Breast epithelium (tissue), 4 donors: ENCODE data around the gene HOTAIR. TPM values are rescaled to one million over a fixed set of nuclear protein-coding genes. Genes with fewer than 3 reads are reported as not detected.

Experiments
- DNase-seq, 2 donors: peaks; one replicate each; pipeline ENCODE4 v3.0.0-alpha.2; 2019; ENCODE audit warnings: low spot score in 2 of 2
- H3K27ac ChIP-seq, 2 donors: fragments of 200-600 bp; sonication (generic) in 1 of 2; one replicate each; pipeline ENCODE4 v1.5.1; 2016 to 2019; ENCODE audit warnings: mild to moderate bottlenecking in 1 of 2
- H3K27me3 ChIP-seq, 2 donors: fragments of 200-600 bp; sonication (generic) in 1 of 2; one replicate each; pipeline versions ENCODE4 v1.5.1 to v1.6.0; 2017 to 2019; ENCODE audit warnings: control low read depth in 1 of 2, mild to moderate bottlenecking in 1 of 2
- H3K36me3 ChIP-seq: fragments of 200-600 bp; one replicate; pipeline ENCODE4 v1.5.1; 2019
- H3K4me1 ChIP-seq, 2 donors: fragments of 200-600 bp; sonication (generic); one replicate each; pipeline ENCODE4 v1.5.1; 2016 to 2019; ENCODE audit warnings: control low read depth in 1 of 2
- H3K4me3 ChIP-seq, 3 donors: fragments of 200-600 bp; sonication (generic); 1 replicate in 2 of 3; 2 replicates in 1 of 3; pipeline ENCODE4 v1.5.1; 2016 to 2019; ENCODE audit warnings: mild to moderate bottlenecking in 3 of 3, moderate library complexity in 2 of 3
- H3K9me3 ChIP-seq, 2 donors: fragments of 200-600 bp; sonication (generic) in 1 of 2; one replicate each; pipeline ENCODE4 v1.5.1; 2016 to 2019; ENCODE audit warnings: control low read depth in 1 of 2
- CTCF ChIP-seq, 3 donors: fragments of 450-650 bp; IDR thresholded peaks; one replicate each; pipeline ENCODE4 v1.5.1; 2016 to 2017; ENCODE audit warnings: antibody characterized with exemption in 3 of 3, mild to moderate bottlenecking in 3 of 3, moderate library complexity in 3 of 3
- POLR2A ChIP-seq: fragments of 450-650 bp; IDR thresholded peaks from one replicate; pipeline ENCODE4 v1.6.1; 2016; ENCODE audit warnings: antibody characterized with exemption, mild to moderate bottlenecking, moderate library complexity
- POLR2AphosphoS5 ChIP-seq, 3 donors: sonication (generic); formaldehyde crosslinking; IDR thresholded peaks; one replicate each; pipeline ENCODE4 v1.6.1; 2017; ENCODE audit warnings: antibody characterized with exemption in 3 of 3
- intact Hi-C: fragments of 100-400 bp; cut with DNase I; formaldehyde crosslinking; loops from one replicate; pipeline ENCODE4 v1.15.1; 2023; ENCODE audit warnings: low total_unique reads
- total RNA-seq, 3 donors: library from RNA; depleted of rRNA; stranded (reverse); fragments of >200 nt; gene quantifications; one replicate each; pipeline ENCODE4 v1.1.0, GENCODE V29; 2016

Gene HOTAIR
- total RNA-seq, 3 donors from 2014 or later: 0.73 to 1.3 TPM; not detected in 1

GRCh38 chr12:53930591-53931255 lies 44.0 kb downstream of the HOTAIR start:
- Histone ChIP-seq H3K4me3 (no peak overlapping the region), H3K27ac (no peak overlapping the region), H3K36me3 (no peaks in the 10 kb centered on the region), H3K4me1 (no peaks in the 10 kb centered on the region), H3K27me3 (peaks cover 5 to 98% of the 10 kb centered on the region in 2 donors), H3K9me3 (no peaks in the 10 kb centered on the region)
- intact Hi-C loops: no loop called here
- DNase-seq: no peak
- TF ChIP-seq POLR2AphosphoS5 (IDR thresholded peaks at IDR 0.05): no peak

- no peaks in the 10 kb centered on the region for H3K9me3 ChIP-seq
- H3K27ac ChIP-seq: no peak overlapping the region
- peaks cover 0 to 93% of the 10 kb centered on the region in 2 donors for H3K27me3 ChIP-seq
- no peak for DNase-seq
- no peak overlapping the region for H3K4me3 ChIP-seq
- TF ChIP-seq CTCF (IDR thresholded peaks at IDR 0.05) (no peak), POLR2AphosphoS5 (IDR thresholded peaks at IDR 0.05) (no peak), POLR2A (no peak)
- intact Hi-C loops: no loop called here
- no peaks in the 10 kb centered on the region for H3K36me3 ChIP-seq
- H3K4me1 ChIP-seq: no peaks in the 10 kb centered on the region
Measured at GRCh38 chr12:53929527-53929926, 45.2 kb downstream of the HOTAIR start.

GRCh38 chr12:53928054-53928835 lies 46.5 kb downstream of the HOTAIR start:
- DNase-seq: no peak
- TF ChIP-seq CTCF (IDR thresholded peaks at IDR 0.05) (no peak), POLR2A (no peak), POLR2AphosphoS5 (IDR thresholded peaks at IDR 0.05) (no peak)
- H3K4me1 ChIP-seq: no peaks in the 10 kb centered on the region
- intact Hi-C loops: no loop called here
- H3K27me3 ChIP-seq: peaks cover 0 to 87% of the 10 kb centered on the region in 2 donors
- H3K4me3 ChIP-seq: no peak overlapping the region
- H3K27ac ChIP-seq: no peak overlapping the region
- H3K36me3 ChIP-seq: no peaks in the 10 kb centered on the region
- no peaks in the 10 kb centered on the region for H3K9me3 ChIP-seq

GRCh38 chr12:53927220-53928029 lies 47.3 kb downstream of the HOTAIR start:
- no peaks in the 10 kb centered on the region for H3K4me1 ChIP-seq
- DNase-seq: no peak
- no peaks in the 10 kb centered on the region for H3K9me3 ChIP-seq
- H3K27ac ChIP-seq: no peak overlapping the region
- H3K27me3 ChIP-seq: peaks cover 0 to 84% of the 10 kb centered on the region in 2 donors
- H3K36me3 ChIP-seq: no peaks in the 10 kb centered on the region
- intact Hi-C loops: no loop called here
- TF ChIP-seq POLR2AphosphoS5 (IDR thresholded peaks at IDR 0.05): no peak
- TF ChIP-seq POLR2A: no peak
- no peak for TF ChIP-seq CTCF (IDR thresholded peaks at IDR 0.05)
- no peak overlapping the region for H3K4me3 ChIP-seq

GRCh38 chr12:53924521-53925405 lies 50.0 kb downstream of the HOTAIR start:
- Histone ChIP-seq H3K36me3 (no peaks in the 10 kb centered on the region), H3K4me1 (no peaks in the 10 kb centered on the region), H3K27me3 (peaks cover 0 to 58% of the 10 kb centered on the region in 2 donors), H3K4me3 (no peak overlapping the region), H3K9me3 (no peaks in the 10 kb centered on the region), H3K27ac (no peak overlapping the region)
- no peak for DNase-seq
- intact Hi-C loops: no loop called here
- TF ChIP-seq POLR2A: no peak
- no peak for TF ChIP-seq CTCF (IDR thresholded peaks at IDR 0.05)
- TF ChIP-seq POLR2AphosphoS5 (IDR thresholded peaks at IDR 0.05): no peak
